ENCODE measurements around the gene ATXN2. TPM values are rescaled to one million over a fixed set of nuclear protein-coding genes. Genes with fewer than 3 reads are reported as not detected.
"Not testable (repeated sequence)": the region's sequence is repeated elsewhere in the genome, so short reads cannot be mapped to it uniquely, and the experiment has no call there.

ATXN2 gene
- total RNA-seq, 1 donor from 2014 or later, result 25.0 TPM

DNA sequence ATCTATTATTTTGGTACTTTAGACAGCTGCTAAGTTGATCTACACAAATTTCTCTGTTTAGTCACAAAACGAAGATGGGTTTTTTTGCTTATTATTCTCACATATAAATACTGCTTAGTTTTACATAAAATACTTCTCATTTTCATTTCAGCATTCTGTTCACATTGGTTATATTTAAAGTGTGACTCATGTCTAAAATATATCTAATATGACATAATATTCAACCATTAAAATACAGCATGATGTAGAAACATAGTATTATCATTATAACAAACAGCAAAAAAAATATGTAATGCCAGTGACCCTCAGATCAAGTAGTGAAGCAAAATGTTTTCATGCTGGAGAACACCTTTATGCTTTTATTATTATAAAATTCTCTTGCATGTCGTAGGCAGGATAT lies 129.7 kb downstream of the ATXN2 start:
- intact Hi-C loops (cut with DNase I), result no loop called here
- H3K27ac ChIP-seq, result peak overlapping the region; percentile 56 to 62
- H3K4me1 ChIP-seq, result peaks cover 0 to 12% of the 10 kb centered on the region in 2 donors
- no peaks in the 10 kb centered on the region for H3K27me3 ChIP-seq
- no peak for DNase-seq (ENCODE audit: low spot score in 2 of 2)
- H3K4me3 ChIP-seq, result no peak overlapping the region
- H3K36me3 ChIP-seq, result peaks cover 9 to 17% of the 10 kb centered on the region in 2 donors
- H3K9me3 ChIP-seq, result no peaks in the 10 kb centered on the region
- TF ChIP-seq, protein P1, sequence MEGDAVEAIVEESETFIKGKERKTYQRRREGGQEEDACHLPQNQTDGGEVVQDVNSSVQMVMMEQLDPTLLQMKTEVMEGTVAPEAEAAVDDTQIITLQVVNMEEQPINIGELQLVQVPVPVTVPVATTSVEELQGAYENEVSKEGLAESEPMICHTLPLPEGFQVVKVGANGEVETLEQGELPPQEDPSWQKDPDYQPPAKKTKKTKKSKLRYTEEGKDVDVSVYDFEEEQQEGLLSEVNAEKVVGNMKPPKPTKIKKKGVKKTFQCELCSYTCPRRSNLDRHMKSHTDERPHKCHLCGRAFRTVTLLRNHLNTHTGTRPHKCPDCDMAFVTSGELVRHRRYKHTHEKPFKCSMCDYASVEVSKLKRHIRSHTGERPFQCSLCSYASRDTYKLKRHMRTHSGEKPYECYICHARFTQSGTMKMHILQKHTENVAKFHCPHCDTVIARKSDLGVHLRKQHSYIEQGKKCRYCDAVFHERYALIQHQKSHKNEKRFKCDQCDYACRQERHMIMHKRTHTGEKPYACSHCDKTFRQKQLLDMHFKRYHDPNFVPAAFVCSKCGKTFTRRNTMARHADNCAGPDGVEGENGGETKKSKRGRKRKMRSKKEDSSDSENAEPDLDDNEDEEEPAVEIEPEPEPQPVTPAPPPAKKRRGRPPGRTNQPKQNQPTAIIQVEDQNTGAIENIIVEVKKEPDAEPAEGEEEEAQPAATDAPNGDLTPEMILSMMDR (IDR thresholded peaks at IDR 0.05), result no peak

DNA sequence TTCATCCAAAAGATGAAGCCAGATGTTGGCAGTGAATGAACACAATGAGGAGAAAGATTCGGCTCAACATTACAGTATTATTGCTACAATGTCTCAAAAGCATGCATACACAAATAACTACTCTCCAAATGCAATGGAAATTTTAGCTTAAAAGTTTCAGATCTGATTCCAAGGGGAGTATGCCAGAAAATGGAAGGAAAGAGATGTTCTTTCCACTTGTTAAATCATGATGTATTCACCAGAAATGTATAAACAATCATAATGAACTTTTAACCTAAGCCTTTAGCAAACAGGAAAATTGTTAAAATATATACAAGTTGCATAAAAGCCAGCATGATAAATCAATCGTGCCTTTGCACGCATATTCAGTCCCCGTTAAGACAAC lies 131.3 kb downstream of the ATXN2 start:
- peaks cover 11 to 20% of the 10 kb centered on the region in 2 donors for H3K36me3 ChIP-seq
- DNase-seq (ENCODE audit: low spot score in 2 of 2), result no peak
- H3K9me3 ChIP-seq, result no peaks in the 10 kb centered on the region
- peak overlapping the region; percentile 62 for H3K27ac ChIP-seq
- intact Hi-C loops (cut with DNase I), result no loop called here
- no peaks in the 10 kb centered on the region for H3K27me3 ChIP-seq
- peaks cover 0 to 12% of the 10 kb centered on the region in 2 donors for H3K4me1 ChIP-seq
- TF ChIP-seq, protein P1 (IDR thresholded peaks at IDR 0.05), result no peak
- no peak overlapping the region for H3K4me3 ChIP-seq

DNA sequence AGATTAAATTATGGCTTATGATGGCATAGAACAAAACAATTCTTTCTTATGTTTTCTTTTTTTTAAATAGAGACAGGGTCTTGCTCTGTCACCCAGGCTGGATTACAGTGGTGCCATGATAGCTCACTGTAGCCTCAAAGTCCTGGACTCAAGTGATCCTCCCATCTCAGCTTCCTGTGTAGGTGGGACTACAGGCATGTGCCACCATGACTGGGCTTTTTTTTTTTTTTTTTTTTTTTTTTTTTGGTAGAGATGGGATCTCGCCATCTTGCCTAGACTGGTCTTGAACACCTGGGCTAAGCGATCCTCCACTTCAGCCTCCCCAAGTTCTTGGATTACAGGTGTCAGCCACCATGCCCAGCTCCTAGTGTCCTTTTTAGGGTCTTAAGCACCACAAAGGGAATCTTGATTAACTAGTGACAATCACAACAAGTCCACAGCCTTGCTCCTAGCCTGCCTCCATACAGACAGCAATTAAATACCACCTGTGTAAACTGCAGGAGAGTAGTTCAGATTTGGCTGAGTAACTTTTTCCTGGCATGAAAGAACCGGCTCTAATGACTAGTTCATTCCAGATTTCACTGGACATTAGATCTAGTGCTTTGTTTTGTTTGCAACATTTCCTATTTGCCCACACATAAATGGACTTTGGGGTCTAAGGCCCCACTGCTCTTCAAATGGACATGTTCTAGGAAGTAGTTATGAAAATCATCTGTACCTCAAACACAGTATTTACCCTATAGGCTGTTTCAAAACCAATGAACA lies 131.8 kb downstream of the ATXN2 start:
- peaks cover 11 to 16% of the 10 kb centered on the region in 2 donors for H3K36me3 ChIP-seq
- H3K4me1 ChIP-seq, result peaks cover 0 to 12% of the 10 kb centered on the region in 2 donors
- intact Hi-C loops (cut with DNase I), result no loop called here
- peak overlapping the region; percentile 62 for H3K27ac ChIP-seq
- no peaks in the 10 kb centered on the region for H3K9me3 ChIP-seq
- TF ChIP-seq, protein P1 (IDR thresholded peaks at IDR 0.05), result no peak
- H3K27me3 ChIP-seq, result no peaks in the 10 kb centered on the region
- H3K4me3 ChIP-seq, result no peak overlapping the region
- DNase-seq (ENCODE audit: low spot score in 2 of 2), result no peak

DNA sequence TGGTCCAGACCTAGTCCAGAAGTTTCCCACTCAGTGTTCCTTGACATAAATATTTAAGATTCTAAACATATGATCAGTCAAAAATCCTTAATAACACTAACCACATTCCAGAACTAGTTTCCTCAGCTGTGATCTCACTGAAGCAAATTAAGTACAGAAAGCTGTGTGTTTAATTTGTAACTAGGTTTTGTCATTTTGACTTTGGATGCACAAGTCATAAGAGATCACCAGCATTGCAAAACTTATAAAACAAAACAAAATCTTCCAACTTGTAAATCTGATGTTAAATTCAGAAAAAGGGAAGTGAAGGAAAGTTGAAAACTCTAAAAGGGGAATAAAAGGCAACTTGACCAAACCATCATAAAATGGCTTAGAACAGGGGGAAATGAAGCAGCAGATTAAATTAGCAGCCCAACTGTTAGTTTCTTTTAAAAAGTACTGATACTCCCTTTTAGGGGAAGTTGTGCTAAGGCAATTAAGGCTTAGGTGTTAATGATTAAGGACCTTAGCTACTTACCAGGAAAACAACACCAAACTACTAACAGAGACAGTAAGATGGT lies 136.8 kb downstream of the ATXN2 start:
- H3K36me3 ChIP-seq, result peaks cover 22 to 25% of the 10 kb centered on the region in 2 donors
- no peak overlapping the region for H3K4me3 ChIP-seq
- no peaks in the 10 kb centered on the region for H3K27me3 ChIP-seq
- peaks cover 0 to 2% of the 10 kb centered on the region in 2 donors for H3K4me1 ChIP-seq
- H3K27ac ChIP-seq, result no peak overlapping the region
- no peak for DNase-seq (ENCODE audit: low spot score in 2 of 2)
- intact Hi-C loops (cut with DNase I), result no loop called here
- TF ChIP-seq, protein P1 (IDR thresholded peaks at IDR 0.05), result no peak
- H3K9me3 ChIP-seq, result no peaks in the 10 kb centered on the region

DNA sequence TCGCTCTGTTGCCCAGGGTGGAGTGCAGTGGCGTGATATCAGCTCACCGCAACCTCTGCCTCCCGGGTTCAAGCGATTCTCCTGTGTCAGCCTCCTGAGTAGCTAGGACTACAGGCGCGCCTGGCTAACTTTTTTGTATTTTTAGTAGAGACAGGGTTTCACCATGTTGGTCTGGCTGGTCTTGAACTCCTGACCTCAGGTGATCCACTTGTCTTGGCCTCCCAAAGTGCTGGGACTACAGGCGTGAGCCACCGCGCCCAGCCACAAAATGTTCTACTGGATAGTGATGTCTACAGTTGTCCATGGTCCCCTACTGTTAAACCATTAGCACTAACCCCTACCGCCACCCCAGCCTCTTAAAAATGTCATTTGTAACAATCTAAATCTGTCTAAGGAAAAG lies 139.0 kb downstream of the ATXN2 start:
- H3K4me1 ChIP-seq; H3K9me3 ChIP-seq; H3K4me3 ChIP-seq; DNase-seq (ENCODE audit: low spot score in 2 of 2); H3K27ac ChIP-seq; intact Hi-C loops (cut with DNase I); H3K27me3 ChIP-seq: not testable (repeated sequence)
- peaks cover 38 to 42% of the 10 kb centered on the region in 2 donors for H3K36me3 ChIP-seq

DNA sequence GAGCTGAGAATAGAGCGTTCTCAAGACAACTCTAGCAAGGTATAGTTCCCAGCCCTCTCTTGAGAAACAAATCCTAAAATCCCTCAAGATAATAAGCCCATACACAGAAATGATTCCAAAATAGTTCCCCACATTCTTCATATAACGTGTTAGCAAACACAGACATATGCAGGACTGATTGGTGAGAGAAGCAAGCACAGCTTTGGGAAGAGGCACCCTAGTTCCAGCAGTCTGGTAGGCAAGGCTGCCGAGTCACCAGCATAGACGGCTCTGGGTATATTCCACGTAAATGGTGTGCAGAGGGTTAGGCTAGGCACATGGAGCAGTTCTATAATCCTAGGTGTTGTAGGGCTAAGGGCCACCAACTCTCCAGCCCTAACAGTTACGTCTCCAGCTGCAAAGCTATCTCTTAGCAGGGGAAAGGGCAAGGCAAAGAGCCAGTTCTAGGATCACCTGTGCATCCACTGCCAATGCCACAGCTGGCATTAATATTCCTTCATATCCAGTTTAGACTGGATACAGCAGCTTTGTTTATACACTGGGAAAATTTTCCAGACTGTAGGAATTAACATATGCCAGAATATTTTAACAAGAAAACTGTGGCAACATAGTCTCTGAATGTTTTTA lies 140.5 kb downstream of the ATXN2 start:
- Histone ChIP-seq H3K36me3 (peaks cover 51 to 52% of the 10 kb centered on the region in 2 donors), H3K9me3 (no peaks in the 10 kb centered on the region), H3K27ac (no peak overlapping the region), H3K4me3 (no peak overlapping the region), H3K27me3 (no peaks in the 10 kb centered on the region), H3K4me1 (no peaks in the 10 kb centered on the region)
- intact Hi-C loops (cut with DNase I), result no loop called here
- no peak for DNase-seq (ENCODE audit: low spot score in 2 of 2)
- TF ChIP-seq, protein P1 (IDR thresholded peaks at IDR 0.05), result no peak
